ENCODE results near the gene CELF1.
A peak's percentile ranks its signal among the peaks of the same experiment; 100 is the strongest.

The CELF1 gene

DNA sequence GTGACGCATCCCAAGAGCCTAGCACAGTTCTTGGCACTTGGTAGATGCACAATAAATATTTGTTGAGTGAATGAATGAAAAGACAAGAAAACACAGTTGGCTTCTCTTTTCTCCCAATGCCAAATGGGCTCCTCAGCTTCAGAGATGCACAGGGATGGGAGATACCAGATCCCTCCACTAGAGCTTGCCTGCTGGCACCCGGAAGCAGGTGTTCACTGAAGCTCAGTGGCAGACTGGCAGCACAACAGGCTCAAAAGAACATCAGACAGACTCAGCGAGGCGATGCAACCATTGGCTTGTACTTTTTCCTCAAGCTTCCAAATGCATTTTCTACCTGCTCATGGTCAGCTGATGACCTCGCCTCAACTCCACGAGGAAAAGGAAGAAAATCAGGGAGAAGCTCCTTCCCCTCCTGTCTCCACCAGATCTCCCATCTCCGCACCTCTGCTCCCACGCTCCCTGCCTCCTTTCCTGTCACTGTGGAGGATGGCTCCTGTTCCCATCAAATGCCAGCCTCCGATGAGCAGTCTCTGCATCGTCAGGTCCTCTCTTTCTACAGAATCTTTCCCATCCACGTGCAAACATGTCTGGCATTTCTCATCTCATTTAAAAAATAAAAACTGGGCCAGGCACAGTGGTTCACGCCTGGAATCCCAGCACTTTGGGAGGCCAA lies 109.8 kb downstream of the CELF1 start:
- DNase-seq: peak in 1 of 2 experiments; percentile 12

DNA sequence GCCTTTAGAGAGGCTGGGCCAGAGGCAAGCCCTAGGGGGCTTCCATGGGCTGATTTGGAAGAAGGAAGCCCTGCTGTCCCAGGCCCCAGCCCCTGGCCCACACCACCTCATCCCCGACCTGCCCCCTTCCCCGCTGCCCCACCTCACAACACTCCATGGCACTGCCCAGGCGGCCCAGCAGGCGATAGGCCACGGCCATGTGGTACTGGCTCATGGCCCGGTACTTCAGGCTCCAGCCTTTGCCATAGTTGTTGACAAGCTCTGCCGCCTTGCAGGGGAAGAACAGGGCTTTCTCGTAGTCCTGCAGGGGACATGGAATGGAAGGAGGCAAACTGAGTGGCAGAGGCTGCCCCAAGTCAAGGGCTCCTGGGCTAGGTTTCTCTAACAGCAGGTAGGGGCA lies 110.4 kb downstream of the CELF1 start:
- peak in 1 of 2 experiments; percentile 5 for DNase-seq

DNA sequence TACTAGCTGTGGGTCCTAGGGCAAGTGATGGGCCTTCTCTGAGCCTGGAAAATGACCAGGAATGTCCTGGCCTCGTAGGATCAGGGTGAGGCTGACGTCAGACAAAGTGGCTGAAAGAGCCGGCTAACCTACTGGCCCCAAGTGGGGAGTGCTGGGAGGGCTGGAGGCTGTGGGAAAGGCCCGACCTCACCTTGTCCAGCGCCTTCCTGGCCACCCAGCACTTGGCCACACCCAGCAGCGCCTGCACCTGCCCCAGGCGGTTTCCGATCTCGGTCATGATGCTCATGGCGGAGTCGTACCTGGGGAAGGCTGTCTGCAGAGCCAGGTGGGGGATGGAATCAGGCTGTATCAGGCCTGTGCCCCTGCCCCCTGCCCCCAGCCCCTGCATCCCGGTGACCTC lies 111.5 kb downstream of the CELF1 start:
- DNase-seq: no peak

DNA sequence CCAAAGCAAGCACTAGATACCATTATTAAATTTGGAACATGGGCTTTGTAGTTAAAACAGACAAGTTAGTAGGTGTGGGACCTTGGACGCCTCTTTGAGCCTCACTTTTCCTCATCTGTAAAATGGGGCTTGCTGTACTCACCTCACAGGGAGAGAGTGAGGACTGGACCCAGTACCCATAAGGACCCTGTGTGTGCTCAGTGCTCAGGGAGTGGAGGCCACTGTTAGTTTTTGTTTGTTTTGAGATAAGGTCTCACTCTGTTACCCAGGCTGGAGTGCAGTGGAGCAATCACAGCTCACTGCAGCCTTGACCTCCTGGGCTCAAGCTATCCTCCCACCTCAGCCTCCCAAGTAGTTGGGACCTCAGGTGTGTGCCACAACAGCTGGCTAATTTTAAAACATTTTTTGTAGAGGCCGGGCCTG lies 112.9 kb downstream of the CELF1 start:
- DNase-seq: no peak

DNA sequence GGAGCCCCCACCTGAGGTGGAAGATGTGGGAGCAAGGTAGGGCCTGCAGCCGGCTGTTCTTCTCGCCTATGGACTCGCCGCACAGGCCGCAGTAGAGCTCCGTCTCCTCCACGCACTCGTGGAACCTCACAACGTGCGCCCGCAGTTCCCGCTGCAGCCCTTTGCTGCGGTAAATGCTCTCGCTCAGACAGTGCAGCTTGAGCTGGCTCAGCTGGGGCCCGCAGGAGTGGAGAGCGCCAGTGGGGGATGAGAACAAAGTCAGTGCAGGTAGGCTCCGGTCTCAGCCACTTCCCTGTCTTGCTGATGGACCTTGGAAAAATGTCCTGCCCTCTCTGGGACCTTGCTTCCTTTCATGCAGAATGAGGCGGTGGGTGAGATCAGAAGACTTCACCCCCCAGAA lies 114.2 kb downstream of the CELF1 start:
- DNase-seq: no peak

DNA sequence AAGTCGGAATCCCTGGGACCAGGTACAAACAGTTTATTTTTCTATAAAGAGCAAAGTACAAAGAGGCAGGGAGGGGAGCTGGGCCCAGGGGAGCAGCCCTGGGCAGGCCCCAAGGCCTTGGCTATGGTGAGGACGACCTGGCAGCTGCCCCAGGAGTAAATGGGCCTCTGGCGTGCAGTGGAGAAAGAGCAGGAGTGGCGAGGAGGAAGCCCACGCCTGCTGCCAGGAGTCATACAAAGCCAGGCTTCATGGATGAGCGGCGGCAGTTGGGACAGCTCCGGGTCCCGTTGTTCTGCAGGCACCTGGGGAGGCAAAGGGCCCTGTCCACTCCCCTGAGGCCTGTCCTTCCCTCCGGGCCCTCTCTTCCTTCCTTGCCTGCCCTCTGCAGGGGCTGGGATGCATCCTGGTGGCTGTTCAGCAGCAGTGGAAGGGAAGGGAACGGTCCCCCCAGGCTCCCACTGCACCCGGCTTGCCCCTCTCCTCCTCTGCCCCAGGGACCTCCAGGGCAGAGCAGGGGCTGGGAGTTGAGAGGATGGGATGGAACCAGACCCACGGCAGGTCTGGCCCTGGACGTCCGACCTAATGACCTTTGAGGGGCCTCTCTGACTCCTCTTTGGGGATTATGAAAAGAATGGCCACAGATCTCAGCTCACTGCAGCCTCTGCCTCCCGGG lies 115.0 kb downstream of the CELF1 start:
- DNase-seq: no peak

DNA sequence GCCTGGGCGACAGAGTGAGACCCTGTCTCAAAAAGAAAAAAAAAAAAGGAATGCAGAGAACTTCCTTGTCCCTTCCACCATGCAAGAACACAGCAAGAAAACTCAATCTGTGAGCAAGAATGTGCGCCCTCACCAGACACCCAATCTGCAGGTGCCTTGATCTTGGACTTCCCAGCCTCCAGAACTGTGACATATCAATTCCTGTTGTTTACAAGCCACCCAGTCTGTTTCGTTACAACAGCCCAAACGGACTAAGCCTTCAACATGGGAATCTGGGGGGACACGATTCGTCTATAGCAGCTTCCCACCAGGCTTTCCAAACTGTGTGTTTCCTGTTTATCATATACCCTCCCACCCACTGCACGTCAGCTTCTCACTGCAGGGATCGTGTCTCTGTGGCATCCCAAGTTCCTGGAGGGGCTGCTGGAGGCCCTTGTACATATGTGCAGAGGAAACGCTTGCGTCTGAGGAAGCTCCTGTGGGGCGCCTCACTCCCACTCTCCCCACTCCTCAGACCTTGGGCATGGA lies 115.7 kb downstream of the CELF1 start:
- DNase-seq: no peak

DNA sequence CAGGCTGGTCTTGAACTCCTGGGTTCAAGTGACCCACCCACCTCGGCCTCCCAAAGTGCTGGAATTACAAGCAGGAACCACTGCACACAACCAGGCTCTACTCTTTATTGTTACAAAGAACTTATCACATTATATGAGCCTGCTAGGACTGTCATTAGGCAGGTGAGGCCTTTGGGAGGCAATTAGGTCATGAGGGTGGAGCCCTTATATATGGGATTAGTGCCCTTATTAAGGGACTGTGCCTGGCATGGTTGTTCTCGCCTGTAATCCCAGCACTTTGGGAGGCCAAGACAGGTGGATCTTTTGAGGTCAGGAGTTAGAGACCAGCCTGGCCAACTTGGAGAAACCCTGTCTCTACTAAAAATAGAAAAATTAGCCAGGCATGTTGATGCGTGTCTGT lies 116.2 kb downstream of the CELF1 start:
- DNase-seq: no peak

DNA sequence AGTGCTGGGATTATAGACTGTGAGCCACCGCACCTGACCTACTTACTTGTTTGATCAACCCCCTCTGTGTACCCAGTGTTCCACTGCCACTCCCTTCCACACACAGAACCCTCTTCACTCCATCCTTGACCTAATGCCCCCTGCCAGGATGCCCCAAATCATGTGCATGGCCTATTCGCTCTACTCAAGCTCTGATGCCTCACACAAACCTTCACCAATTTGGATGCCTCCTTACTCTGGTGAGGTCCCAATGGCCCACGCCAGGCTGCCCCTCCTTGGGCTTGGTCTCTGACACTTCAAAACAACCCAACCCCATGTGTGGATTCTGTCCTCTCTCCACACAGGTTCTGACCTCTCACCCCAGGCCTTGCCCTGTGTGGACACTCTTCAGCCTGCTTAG lies 117.2 kb downstream of the CELF1 start:
- DNase-seq: no peak

DNA sequence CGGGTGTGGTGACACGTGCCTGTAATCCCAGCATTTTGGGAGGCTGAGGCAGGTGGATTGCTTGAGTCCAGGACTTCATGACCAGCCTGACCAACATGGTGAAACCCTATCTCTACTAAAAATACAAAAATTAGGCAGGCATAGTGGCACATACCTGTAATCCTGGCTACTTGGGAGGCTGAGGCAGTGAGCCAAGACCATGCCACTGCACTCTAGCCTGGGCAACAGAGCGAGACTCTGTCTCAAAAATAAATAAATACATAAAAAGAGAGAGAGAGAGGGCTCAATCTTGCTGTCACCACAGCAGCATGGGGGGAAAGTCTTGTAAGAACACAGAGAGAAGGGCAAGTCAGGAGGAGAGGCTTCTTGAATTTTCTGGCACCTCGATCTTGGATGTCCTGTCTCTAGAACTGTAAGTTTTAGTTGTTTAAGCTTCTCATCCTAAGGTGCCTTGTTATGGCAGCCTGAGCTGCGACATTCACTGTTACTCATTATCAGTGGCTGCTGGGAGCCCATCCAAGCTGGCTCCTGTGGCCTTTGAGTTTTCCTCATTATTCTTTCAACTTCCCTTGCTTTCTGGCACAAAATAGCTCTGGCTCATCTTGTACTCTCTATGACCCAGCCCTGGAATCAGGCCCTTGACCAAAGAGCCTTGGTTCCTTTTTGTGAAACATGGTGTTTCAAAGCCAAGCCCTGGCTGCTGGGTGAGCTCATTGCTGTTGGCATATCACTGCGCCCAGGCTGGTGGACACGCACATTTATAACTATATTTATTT lies 118.7 kb downstream of the CELF1 start:
- no peak for DNase-seq

DNA sequence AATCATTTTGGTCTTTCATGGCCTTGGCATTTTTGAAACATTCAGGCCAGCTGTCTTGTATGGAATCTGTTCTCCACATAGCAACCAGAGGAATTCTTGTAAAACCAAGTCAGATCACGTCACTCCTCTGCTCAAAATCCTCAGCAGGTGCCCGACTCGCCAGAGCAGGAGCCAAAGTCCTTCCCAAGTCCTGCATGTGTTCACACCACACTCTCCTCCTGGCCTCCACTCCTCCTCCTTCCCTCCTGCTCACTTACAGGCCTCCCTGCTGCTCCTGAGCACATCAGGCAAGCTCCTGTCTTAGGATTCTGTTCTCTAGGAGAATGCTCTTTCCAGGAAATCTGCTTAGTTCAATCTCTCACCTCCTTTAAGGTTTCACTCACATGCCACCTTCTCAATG lies 119.8 kb downstream of the CELF1 start:
- no peak for DNase-seq

DNA sequence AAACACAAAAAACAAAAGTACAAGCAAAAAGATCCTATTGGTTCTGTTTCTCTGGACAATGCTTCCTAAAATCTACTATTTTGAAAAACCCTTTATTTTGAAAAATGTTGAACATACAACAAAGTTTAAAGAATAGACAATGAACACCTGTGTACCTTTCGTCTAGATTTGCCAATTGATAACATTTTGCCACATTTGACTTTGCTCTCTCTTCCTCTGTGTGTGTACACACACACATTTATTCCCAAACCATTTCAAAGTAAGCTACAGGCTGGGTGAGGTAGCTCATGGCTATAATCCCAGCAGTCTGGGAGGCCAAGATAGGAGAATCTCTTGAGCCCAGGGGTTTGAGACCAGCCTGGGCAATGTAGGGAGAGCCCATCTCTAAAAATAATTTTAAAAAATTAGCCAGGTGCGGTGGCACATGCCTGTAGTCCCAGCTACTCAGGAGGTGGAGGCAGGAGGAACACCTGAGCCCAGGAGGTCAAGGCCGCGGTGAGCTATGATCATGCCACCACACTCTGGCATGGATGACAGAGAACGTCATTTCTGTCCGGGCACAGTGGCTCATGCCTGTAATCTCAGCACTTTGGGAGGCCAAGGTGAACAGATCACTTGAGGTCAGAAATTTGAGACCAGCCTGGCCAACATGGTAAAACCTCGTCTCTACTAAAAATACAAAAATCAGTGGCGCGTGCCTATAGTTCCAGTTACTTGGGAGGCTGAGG lies 121.4 kb downstream of the CELF1 start:
- DNase-seq: no peak

DNA sequence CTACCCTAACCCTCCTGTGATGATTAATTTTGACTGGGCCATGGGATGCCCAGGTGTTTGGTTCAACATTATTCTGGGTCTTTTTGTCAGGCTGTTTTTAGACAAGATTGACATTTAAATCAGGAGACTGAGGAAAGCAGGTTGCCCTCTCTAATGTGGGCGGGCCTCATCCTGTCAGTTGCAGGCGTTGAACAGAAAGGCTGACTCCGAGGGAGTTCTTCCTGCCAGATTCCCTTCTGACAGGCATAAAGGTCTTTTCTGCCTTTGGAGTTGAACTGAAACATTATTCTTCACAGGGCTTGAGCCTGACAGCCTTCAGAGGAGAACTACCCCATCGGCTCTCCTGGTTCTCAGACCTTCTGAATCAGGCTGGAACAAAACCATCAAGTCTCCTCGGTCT lies 122.4 kb downstream of the CELF1 start:
- DNase-seq: no peak

DNA sequence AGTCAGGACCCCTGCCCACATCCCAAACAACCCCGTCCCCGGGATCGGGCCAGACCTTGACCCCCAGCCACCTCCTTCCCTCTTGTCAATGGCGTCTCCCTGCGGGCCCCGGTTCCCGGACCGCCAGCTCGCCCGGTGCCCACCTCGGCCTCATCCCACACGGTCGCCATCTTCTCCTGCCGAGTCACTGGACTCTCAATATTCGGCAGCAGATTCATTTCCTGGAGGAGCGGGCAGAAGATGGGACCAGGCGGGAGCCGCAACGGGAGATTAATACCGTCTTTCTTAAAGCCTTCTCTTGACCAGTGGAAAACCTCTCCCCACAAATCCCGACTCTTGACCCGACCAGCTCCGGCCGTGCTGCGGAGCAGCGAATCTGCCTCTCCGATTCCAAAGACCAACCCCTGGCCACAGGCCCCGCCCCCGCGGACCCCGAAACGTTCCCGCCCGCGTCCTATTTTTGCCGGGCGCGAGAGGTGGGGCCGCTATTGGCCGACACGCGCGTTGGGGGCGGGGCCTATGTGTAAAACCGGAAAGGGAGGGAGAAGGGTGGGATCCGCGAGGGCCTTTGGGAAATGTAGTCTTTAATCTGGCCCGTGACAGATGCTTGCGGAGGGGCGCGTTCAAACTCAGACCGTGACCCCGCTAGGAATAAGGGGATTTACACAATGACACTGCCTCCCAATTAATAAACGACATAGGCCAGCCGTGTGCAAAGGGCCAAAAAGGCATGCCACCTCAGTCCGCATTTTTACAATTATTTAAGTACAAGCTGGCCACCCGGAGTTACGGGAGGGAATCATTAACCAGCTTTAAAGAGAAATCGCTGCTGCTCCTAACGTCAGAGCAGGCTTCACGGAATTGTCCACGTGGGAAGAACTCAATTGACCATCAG lies 126.6 kb downstream of the CELF1 start, which contains the start of gene PSMC3:
PSMC3 (minus strand) TSS at position 378 of the 895 bp plus-strand sequence; CDS start at position 218, 160 bp downstream.
- DNase-seq: peak; percentile 75 to 93

DNA sequence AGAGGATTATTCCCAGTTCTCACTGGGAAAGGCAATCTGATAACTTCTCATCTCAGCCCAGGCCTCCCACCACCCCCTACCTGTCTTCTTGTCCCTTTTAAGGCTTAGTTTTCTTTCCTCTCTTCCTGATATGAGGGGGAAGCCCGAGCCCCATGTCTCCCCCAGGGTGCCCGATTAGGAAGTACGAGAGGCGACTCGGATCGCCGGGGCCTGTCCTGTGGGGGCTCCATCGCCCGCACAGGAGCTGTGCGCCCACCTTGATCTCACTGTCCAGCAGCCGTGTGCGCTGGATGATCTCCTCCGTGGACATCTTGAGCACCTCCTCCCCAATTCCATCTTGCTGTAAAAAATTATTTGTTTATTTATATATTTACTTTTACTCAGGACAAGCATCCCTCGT lies 127.3 kb downstream of the CELF1 start:
- DNase-seq: no peak

DNA sequence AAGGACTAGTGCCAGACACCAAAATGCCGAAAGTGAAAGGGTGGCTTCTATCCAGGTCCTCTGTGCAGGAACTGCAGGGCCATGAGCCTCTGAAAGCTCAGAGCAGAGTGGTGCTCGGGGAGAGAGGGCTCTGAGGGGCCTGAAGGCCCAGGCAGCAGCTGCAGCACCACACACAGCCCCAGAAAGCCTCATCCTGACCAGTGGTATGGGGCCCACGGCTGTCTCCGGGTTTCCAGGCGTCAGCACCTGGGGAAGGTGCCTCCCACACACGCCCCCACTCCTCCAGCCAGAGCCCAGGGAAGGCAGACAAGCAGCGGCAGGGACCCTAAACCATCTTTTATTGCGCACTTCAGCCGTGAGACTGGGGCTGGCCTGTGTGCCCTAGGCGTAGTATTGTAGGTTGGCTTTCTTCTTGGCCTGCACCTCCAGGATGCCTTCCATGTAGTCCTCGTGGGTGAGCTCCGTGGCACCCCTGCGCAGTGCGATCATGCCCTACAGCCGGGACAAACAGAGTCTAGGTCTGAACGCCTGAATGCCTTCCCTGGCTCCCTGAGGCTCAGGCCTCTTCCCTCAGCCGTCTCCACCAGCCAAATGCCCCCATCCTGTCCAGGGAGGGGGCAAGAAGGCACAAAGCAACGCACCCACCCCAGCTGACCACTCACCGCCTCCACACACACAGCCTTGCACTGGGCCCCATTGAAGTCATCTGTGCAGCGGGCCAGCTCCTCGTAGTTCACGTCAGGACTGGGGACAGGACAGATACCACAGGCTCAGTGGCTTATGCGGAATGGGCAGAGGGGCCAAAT lies 134.3 kb downstream of the CELF1 start:
- no peak for DNase-seq

DNA sequence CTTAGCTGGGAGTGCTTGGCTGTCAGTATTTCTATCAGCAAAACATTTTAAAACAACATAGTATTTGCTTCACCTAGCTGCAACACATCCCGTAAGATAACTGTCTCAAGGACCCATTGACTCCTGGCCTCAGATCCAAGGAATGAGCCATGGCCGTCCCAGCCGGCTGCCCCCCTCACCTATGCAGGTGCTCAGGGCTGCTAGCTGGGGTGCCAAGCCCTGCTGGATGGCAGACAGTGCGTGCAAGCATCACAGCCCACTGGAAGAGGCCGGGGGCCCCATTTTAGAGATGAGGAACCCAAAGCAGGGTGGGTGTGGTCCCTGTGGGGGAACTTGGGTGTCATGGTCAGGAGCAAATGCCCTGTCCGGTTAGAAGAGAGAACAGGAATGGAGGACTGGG lies 135.2 kb downstream of the CELF1 start:
- no peak for DNase-seq

DNA sequence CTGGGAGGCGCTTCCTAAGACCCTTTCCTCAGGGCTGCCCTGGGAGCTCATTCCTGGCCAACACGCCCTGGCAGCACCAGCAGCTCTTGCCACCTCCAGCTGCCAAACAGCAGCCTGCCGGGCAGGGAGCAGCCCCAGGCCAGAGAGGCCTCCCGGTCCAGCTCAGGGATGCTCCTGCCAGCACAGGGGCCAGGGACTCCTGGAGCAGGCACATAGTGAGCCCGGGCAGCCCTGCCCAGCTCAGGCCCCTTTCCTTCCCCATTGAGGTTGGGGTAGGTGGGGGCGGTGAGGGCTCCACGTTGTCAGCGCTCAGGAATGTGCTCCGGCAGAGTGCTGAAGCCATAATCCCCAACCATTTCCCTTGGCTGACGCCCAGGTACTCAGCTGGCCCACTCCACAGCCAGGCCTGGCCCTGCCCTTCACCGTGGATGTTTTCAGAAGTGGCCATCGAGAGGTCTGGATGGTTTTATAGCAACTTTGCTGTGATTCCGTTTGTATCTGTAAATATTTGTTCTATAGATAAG lies 136.9 kb downstream of the CELF1 start:
- no peak for DNase-seq
